GM18951 (cell line): ENCODE measurements around the gene GALNT11.

Experiments used
- POLR2A ChIP-seq: IDR thresholded peaks from 4 replicates; pipeline ENCODE4 v1.6.1; 2011; ENCODE audit warnings: mild to moderate bottlenecking; ENCODE audit not compliant: insufficient read length, insufficient read depth; ENCODE audit errors: extremely low read depth
- in situ Hi-C: fragments of 300-500 bp; cut with MboI; formaldehyde crosslinking; loops from one replicate; pipeline ENCODE4 v1.12.0; 2022; ENCODE audit warnings: low sequenced_read_pairs, mixed read lengths, inconsistent platforms; ENCODE audit not compliant: unreplicated experiment

GALNT11 gene

DNA sequence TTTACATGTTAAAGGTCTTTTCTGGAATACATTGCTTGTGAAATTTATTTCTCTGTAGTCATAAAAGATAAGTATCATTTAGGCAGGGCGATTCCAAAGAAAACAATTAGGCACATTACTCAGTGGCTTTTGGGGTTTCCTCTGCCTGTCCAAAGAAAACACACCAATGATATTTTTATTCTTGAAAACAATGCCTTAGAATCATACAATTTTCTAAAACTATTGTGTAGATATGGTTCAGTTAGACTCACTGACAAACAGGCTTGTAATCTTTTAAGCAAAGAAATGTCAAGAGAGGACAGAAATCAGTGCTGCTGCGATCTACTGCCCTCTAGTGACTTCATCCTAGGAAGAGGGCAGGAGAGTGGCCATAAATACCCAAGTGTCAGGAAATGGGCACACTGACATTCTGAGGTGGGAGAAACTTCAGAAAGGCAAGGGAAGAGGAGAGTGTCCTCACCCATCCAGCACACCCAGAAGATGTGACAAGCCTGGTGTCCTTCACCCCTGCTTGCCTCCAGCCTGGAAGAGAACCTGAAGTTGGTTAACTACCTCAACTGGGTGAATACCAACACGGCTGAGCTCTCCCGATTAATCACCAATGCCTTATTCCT, 120.5 kb downstream of the GALNT11 start:
- in situ Hi-C loops = no loop called here
- no peak for TF ChIP-seq POLR2A

DNA sequence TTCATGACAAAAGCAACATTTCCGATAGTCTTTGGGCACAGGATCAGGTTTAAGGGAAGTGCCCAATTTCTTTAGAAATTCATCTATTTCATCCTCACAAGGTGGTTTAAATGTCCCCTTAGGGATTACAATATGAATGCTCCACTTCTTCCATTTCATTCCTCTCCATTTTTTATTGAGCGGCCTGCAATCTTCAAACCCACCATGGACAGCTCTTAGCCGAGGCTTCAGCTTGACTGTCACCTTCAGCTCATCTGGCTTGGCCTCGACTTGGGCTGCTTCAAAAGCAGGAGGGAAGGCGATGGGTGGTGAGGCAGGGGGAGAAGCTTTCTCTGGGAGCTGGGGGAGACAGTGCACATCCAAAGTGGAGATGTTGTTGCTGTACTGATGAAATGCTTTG, 123.2 kb downstream of the GALNT11 start:
- TF ChIP-seq POLR2A = no peak
- in situ Hi-C loops = no loop called here

DNA sequence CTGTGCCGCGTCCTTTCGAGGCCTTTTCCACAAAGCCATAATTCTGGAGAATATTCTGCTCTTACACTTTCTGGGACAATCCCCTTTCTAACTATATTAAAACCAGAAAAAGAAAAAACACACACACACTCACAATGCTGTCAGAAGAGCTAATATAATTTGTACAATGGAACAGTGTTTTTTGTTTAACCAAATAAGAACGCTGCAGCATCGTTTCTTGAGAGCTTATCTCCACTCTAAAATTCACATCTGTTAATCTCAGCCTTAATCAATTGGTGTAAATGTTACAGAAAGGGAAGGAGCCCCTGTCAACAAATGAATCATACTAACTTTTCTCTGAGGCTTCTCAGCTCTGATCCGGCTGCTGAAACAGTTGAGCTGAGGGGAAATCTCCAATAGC, 123.9 kb downstream of the GALNT11 start:
- TF ChIP-seq POLR2A = no peak
- in situ Hi-C loops = no loop called here

DNA sequence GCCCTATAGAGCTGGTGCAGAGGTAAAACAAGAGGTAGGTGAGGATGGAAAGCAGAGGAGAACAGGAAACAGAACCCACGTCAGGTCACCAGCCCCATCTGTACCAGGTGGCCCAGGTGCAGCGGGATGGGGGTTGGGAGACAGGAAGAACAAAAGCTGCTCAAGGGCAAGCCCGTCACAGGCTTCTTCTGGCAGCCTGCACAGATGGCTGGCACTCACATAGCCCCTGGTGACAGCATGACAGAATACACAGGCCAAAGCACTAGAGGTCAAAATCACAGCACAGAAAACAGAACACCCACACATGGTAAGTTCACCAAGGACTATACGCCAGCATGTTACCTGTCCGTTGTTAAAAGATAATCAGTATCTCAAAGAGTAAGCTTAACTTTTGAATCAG, 126.8 kb downstream of the GALNT11 start:
- in situ Hi-C loops = no loop called here
- no peak for TF ChIP-seq POLR2A

DNA sequence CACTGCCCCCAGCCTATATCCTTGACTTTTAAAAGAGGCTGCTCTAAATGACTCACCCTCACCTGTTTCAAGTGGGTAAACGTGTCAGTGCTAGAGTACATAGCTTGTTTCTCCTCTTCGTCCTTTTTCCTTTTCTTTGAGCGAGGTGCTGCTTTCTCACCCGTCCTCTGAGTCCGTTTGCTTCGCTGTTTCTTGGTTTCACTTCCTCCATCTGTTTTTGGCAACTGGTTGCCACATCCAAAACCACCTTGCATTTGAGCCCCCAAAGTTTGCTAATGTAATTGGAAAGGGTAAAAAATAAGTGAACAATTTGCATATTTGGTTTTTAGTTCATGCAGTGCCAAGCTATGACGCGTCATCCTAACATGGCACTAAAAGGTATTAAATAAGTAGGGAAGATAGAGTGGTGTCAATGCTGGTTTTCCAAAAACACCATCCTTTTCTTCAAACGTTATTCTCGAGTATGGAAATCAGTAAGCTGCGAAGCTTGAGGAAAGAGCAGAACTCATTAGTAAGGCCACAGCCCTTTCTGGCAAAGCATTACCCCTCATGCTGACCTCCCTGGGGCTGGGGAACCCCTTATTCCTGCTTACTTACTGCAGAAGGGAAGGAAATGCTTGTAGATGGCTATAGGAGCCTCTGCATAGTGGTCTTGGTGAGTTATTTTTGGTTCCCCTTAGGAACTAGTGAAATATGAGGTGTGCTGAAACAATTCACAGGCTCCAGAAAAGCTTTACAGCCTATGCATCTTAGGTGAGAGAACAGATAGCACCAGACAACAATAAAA, 133.5 kb downstream of the GALNT11 start:
- in situ Hi-C loops = no loop called here
- no peak for TF ChIP-seq POLR2A

DNA sequence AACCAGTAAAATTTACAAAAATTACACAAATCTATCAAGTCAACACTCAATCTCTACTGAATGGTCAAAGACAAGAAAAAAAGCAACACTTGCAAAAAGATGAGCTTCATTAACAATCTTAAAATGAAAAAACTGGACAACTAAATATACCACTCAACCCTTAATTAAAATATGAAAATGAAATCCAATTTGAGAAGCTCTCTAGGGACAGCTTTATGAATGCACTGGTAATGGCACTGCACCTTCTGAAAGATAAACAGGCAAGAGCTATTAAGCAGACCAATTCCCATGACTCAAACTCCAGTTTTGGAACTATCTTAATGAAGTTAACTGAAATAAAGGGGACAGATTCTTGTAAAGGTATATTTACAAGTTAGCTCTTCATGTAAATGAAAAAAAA, 135.7 kb downstream of the GALNT11 start:
- in situ Hi-C loops = no loop called here
- TF ChIP-seq POLR2A = no peak

DNA sequence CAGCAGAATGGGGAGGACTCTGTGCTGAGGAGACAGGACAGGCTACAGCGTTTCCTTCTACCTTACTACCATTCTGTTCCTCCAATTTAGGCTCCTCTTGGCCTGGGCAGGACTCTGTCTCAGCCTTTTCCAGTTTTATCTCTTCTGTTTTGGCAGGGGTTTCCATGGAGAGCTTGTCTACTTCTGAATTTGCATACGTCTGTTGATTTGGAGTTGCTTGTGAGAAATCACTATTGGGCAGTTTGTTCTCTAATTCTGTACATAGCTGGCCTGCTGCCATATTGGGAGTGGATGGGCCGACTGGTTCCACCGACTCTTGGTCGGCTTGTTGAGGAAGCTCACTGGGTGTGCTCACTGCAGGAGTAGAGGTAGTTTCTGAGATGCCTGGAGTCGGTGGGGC, 136.8 kb downstream of the GALNT11 start:
- no peak for TF ChIP-seq POLR2A

More for the DNA sequence above, 136.8 kb downstream of the GALNT11 start:
- in situ Hi-C loops = no loop called here
